ENCODE measurements around the gene PPP3CA.

Gene PPP3CA

DNA sequence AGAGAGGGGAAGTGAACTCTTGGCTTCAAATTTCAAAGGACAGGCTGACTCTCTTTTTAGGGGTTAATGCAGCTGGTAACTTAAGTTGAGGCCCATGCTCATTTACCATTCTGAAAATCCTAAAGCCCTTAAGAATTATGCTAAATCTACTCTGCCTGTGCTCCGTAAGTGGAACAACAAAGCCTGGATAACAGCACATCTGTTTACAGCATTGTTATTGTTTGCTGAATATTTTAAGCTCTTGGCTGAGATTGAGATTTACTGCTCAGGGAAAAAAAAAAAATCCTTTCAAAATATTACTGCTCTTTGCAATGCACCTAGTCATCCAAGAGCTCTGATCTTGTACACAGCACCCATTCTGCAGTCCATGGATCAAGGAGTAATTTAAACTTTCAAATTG is 17.7 kb downstream of the PPP3CA start:
- no peak for DNase-seq

DNA sequence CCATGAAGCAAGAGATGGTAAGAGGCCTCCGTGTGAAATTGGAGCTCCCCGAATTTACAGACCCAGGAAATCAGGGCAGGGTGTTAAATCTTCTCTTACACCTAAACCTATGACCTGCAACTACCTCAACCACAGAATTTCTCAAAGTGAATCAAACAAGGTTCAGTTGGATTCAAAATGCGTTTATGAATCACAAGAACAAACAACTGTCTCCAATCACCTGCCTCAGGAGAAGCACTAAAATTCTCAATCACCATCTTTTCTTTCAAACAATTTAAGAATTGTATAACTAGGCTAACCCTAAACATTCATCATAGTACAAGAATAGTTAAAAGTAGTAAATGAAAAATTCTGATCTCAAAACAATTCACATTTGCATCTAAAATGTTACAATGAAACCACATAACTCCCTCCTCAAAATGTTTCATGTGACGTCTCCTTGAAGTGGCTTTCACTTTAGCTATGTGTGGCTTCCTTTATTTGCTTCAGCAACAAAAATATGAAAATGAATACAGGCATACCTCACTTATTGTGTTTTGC is 19.2 kb downstream of the PPP3CA start:
- DNase-seq = peak in 2 of 5 experiments; percentile 75 to 89

DNA sequence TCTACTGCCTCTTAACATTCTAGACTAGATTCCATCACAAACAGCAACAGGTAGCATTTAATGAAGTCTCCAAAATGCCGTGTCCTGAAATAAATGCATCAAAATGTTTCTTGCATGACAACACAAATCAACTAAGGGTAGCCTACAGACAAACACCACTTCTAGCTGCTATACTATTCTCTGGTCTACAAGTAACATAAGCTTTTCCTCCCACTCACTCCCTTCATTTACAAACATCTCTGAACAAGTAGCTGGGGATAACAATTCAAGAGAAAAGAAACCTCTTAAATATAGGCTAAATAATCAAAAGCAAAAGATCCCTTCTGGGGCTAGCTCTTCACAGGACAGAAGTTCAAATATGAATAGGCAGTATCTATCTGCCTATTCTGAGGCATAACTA is 20.8 kb downstream of the PPP3CA start:
- no peak for DNase-seq

DNA sequence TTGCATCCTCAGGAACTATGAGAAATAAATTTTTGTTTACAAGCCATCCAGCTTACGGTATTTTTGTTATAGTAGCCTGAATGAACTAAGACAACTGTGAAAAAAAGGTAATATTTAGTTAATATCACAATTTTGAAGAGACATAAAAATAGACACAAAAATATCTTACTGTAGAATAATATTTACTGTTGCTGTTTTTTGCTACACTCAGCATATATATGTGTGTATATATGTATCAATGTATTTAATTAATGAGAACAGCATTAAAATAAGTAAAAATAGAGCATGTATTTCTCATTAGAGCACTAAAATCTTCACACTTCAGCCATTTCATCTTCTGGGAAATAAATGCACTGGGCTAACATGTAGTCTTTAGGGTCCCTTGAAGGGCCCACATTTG is 24.6 kb downstream of the PPP3CA start:
- DNase-seq = no peak

DNA sequence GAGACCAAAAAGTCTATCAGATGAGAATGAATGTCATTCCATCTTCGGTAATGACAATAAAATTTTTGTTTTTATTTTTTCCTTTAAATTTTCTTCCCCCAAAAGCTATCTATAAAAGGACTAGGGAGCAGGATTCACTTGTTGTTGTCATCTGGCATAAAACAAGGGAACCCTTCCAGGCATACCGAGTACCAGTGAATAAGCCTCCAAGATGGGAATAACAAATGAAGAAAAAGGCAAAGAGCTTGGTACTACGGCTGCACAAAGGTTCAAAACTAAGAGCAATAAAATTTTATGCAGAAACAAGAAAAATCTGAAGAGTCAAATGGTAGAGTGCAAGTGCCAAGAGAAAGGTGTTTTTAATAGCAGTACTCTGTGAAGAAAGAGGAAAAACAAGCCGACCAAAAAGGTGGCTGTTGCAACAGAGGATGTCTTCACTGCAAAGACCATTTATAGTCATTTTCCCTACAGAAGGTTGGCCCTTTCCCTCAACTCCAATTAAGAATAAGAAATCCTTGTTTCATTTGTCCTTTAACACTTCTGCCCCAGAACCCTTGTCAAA is 25.8 kb downstream of the PPP3CA start:
- no peak for DNase-seq

DNA sequence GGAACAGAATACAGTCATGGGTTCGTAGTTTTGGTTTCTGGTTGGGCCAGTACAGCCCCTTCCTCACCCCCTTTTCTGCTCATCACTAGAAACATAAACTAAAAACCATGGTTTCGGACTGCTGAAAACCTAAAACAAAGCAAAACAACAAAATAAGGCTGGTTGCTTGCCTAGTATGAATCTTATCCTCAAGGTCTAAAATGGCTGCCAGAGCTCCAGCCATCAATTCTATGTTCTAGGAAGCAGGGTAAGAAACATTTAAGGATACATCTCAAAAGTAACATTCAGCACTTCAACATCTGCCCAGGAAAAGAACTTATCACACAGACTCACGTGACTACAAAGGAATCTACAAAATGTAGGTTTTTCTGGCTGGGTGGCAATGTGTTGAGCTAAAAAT is 31.5 kb downstream of the PPP3CA start:
- no peak for DNase-seq

DNA sequence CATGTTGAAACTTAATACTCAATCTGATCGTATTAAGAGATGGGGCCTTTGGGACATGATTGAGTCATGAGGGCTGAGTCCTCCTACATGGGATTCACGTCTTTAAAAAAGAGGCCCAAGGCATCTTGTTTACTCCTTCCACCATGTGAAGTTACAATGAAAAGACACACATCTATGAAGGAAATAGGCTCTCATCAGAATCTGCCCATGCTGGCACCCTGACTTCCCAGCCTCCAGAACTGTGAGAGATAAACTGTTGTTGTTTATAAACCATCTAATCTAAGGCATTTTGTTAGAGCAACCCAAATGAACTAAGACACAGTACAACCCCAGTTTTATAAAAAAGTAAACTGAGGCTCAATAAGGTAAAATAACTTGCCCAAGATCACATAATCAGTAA is 32.3 kb downstream of the PPP3CA start:
- no peak for DNase-seq

DNA sequence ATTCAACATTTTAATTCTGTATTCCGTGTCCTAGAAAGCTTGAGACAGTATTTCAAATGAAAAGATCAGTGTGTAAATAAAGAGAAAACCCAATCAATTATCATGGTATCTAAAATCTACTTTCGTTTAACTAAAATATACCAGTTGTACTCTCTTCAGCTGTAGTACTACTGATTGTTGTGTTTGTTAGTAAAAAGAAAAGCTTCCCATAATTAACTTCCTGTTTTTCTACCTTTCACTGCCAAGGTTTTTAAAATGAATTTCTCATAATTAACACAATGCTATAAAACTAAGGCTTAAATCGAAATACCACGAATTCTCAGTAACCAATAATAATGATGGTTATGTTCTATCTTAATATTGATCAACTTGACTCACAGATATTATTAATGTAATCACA is 37.4 kb downstream of the PPP3CA start:
- no peak for DNase-seq

DNA sequence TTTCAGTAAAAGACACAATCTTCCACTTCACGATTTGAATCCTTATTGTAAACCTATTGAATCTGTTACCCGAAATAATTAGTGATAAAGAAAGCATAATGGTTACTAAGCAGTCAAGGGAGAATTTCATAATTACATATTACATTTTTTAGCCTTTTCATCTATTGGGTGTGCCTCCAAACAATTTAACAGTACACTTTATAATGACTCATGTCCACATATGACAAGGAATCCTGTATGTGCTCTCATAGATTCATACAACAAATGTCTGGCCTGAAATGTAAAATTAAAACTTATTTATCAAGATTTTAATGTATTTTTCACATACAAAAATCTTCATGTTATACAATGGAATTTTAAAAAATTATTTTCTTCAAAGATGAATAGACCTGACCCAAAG is 39.4 kb downstream of the PPP3CA start:
- no peak for DNase-seq

DNA sequence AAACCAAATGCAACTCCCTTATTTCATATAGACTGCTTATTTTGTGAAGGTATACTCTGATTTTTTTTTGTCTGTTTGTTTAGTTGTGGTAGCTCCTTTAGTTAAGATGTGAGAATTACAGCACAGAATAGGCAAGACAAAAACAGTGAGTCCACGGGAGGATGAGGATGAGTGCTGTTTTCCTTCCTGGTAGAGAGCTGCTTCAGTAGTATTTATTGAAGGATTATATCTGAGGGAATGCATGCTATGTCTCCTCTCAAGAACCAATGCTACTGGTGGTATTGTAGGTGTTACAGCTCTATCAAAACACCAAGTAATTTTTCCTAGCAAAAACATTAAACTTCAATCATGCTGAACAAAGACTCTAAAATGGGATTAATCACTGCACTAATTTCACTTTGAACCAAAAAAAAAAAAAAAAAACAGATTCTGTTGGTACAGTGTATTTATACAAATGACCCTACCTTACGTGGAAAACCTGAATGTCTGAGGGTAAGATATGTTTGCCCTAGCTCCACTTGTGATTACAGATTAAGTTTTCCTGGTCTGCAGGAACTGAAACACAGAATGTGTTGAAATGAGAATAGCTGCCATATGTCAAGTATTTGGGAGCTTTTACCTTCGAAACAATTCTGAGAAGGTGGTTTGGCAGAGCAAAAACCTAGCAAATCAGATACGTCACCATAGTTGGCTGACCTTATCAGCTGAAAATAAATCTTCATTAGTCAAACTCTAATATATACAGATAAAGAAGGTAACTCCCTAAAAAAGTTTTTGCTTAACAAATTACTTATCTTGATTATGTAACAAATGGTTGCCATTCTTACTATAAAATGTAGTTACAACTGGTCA is 40.3 kb downstream of the PPP3CA start:
- no peak for DNase-seq

DNA sequence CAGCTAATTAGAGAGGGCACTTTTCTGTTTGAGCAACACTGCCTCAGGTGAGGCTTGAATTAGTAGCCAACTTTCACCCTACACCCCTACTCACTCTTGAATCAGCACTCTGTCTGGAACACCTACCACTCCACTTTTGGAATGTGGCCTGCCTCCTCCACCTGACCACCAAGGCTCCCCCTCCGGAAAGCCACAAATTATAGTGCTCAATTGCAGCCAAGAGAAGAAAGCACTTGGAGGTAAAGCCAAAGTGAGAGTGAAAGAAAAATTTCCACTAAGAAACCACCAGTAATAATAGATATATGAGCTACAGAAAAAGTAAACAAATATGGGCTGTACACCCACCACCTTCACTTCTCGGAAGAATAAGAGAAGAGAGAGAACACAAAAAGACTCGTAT is 41.1 kb downstream of the PPP3CA start:
- peak in 1 of 5 experiments; percentile 19 for DNase-seq

DNA sequence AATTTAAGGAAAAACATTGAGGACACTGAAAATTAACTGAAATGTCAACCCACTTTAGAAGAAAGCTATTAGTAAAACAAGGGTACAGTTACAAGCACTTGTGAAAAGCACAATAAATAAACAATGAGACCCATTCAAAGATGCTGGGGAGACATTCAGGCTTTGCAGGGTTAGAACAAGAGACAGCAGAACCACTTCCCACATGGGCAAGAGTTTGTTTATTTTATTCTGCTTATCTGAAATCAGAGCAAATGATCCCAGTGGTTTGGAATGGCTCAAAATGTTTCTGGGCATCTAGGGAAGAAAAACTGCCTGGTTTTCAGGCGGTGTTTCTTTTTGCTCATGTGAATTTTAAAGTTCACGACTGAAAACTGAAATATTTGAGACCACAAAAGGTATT is 42.4 kb downstream of the PPP3CA start:
- no peak for DNase-seq

DNA sequence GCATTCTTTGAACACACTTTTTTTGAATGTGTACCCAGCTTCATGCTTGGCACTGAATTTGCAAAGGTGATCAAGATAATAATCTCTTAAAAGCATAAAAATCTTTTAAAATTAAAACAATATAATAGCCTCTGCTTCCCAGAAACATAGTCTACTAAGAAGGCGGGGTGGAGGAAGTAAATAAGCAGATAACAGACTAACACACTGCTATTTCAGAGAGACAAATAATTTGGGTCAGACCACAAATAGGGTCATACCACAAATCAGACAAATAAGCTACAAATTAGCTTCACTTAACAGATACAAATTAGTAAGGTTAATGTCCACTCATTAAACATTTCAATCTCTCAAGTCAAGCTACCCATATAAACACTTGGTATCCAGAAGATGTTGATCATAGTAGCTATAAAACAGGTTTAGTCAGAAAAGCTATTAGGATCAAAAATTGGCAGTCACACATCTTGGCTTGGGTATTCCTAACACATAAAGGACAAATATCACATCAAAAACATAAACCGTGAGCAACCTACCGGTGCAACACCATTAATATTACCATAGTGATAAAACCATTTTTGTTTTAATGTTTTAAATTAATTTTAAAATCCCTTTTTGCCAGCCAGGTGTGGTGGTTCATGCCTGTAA is 47.3 kb downstream of the PPP3CA start:
- no peak for DNase-seq

DNA sequence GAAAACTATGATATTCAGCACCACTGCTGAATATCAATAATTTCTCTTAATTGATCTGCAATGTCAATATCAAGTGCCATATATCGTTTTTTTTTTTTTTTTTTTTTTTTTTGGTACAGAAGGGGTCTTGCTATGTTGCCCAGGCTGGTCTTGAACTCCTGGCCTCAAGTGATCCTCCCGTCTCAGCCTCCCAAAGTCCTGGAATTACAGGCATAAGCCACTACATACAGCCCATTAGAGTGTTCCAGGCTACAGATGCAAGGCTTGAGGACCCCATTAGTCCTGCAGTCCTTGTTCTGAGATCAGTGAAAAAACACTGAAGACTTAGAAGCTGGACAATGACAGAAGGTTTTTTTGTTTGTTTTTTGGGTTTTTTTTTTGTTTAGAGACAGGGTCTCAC is 48.3 kb downstream of the PPP3CA start:
- no peak for DNase-seq

DNA sequence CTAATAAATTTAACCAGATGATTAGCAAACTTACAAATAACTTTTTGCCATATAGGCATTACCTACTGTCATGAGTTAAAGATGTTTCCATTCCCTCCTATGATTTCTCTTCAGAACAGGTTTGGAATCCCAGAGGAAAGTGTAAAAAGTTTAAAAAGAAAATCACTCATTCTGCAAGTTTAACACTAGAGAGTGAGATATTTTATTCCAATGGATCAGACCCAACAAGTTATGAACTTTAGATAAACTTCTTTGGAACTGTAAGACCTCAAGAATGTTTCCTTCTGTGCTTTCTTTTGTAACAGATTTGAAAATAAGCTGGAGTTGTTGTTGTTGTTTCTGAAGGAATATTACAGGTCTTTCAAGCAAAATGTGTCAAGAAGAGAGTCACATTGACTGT is 51.6 kb downstream of the PPP3CA start:
- DNase-seq = no peak

DNA sequence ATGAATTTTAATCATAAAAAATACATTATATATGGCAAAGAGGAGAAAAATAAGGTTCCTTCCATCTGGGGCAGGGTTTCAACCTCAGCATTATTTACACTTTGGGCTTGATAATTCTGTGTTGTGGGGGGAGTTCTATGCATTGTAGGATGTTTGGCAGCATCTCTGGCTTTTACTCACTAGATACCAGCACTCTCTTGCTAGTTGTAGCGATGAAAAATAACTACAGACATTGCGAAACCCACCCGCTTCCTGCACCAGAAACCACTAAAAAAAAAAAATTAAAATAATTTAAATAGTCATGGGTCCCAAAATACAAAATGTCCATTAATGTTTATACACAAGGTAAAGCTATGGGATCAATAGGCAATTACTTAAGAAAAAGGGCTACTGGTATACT is 52.7 kb downstream of the PPP3CA start:
- DNase-seq = peak in 1 of 5 experiments; percentile 20

DNA sequence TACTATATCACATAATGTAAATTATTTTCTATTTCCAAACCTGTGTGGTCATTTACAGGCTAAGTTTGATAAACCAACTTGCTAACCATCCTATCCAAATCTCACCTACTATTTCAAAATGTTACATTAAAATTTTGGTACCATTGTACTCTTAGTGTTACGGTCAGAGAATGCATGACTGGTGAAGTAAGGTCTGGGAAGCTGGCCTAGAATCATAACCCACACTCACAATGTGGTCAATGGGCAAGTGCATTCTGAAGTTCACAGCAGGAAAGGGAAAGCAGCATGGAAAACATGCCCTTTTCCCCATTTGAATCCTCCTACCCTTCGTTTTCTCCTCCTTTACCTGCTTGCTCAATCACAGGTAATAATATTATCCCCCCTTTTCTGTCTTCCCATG is 54.4 kb downstream of the PPP3CA start:
- DNase-seq = no peak

DNA sequence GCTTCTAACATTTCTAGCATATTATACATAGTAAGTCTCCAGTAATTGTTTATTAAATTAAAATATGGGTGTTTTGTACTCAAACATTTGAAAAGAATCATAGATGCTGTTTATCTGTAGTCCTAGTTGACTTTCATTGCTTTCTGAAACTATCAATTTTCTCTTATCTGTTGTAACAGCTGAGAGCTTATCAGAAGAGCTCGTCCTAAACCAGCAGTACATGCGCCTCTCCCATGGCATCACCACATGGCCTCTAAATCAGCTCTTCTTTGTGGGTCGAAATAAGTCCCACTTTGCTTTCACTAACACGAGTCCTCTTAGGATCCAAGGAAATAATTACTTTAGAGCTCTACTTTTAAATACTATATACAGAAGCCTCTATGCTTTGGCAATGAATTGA is 55.1 kb downstream of the PPP3CA start:
- no peak for DNase-seq

DNA sequence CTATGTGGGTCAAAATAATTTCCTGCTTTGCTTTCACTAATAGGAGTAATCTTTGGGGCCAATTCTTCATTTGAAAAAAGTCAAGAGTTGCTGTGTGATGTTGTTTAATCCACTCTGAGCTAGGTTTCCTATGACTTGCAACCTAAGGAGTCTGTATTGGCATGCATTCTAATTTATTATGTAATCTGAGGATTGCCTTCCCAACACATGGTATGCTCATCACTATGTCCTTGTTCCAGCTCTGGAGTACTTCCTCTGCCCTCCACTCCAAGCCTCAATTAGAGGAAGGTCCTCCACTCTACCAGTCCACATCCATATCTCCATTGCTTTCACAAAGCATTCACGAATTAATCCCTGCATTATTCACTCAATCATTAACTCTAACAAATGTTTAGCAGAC is 56.1 kb downstream of the PPP3CA start:
- DNase-seq = no peak

DNA sequence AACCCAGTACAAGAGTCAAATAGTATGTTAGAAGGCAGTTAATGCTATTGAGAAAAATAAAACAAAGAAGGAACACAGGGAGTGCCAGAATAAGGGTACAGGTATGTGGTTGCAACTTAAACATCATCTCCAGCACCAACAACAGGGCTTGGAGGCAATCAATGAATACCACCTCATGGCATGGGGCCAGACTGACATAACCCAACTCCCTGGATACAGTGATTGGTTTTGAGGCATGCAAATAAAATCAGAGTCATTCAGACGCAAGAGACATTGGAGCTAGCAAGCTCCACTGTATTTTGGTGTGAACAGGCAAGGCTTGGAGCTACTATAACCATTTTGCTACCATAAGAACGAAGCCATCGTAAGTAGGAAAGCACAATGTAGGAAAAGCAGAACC is 56.7 kb downstream of the PPP3CA start:
- DNase-seq = no peak

DNA sequence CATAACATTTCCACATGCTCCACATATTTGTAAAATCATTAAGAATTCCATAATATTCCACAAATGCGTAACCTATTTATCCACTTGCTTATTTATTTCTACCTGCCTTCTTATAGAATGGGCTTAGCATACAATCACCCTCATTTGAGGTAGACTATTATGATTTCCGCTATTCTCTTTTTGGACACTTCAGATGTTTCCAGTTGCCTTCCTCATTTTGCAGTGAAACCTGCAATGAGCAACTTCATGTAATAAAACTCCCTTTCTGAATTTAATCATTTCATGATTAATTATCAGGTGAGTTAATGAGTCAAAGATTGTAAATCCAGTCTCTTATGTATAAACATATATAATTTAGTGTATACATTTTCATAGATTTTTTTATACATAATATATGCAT is 58.0 kb downstream of the PPP3CA start:
- DNase-seq = no peak

DNA sequence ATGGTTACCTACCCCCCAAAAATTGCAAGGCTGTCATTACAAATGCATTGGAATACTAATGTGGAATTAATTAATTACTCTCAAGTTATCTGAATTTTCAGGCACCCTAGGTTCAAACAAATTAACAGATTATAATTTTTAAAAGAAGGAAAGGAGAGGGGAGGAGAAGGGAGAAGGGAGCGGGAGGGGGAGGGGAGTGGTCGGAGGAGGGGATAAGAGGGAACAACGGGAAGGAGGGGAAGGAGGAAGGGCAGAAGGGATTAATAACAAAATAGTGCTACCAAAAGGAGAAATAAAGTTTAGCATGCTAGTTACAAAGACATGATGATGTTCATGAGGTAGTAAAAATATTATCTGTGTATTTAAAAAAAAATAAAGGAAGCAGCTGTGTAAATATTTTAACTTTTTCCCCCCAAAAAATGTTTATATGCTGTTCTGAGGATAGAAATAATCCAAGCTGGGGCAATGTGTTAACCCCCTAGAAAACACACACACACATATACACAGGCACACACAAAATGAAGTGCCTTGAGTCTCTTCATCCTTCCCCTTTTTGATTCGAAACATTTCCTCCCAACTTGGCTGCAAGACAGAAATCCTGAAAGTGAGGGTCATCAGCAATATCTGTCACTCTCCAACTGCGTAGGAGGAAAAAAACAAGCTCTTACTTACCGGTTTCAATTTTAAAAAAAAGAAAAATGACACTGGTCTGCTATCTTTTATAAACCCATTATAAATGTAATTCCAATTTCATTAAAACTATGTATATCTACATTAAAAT is 58.8 kb downstream of the PPP3CA start:
- DNase-seq = no peak

DNA sequence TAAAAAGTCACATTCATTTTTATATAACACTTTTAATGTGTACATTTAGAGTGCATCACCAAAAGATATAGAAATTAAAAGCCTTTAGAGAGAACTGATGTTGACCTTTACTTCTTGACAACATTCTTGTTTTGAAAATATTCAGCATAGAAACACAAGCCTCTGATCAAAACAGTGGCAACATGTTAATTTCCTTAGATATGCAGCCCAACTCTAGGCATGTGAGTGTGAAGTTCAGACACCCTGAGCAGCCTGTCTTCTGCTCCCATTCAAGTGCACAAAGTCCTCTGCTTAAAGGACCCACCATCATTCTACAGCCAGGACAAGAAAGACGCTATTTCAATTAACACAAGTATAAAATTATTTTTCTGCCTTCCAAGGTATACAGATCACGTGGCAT is 60.0 kb downstream of the PPP3CA start:
- no peak for DNase-seq
